Activated T-helper 2 cell treated with anti-CD3 and anti-CD28 coated beads, Interferon-gamma antibody, Interleukin-2, Interleukin-4, amounts not matched to agents 10 μg/mL and 5 μg/mL and 100 μg/mL, durations not matched to agents 14 hours and 24 hours and 36 hours (primary cell): ENCODE data around the gene ROCK2. TPM values are rescaled to one million over a fixed set of nuclear protein-coding genes. Genes with fewer than 3 reads are reported as not detected.
A peak's percentile ranks its signal among the peaks of the same experiment; 100 is the strongest.

Experiments
- DNase-seq: peaks from one replicate; pipeline ENCODE4 v3.0.0; 2021; ENCODE audit warnings: low spot score
- H3K27ac Mint-ChIP-seq: one replicate; pipeline ENCODE4 v1.8.0; 2021; ENCODE audit warnings: mixed read lengths
- H3K27me3 Mint-ChIP-seq: one replicate; pipeline ENCODE4 v1.8.0; 2021; ENCODE audit warnings: low read depth, mixed read lengths
- H3K36me3 Mint-ChIP-seq: one replicate; pipeline ENCODE4 v1.8.0; 2021; ENCODE audit warnings: low read depth, mixed read lengths
- H3K4me1 Mint-ChIP-seq: one replicate; pipeline ENCODE4 v1.8.0; 2021; ENCODE audit warnings: low read depth, mixed read lengths
- H3K4me3 Mint-ChIP-seq: one replicate; pipeline ENCODE4 v1.8.0; 2021; ENCODE audit warnings: low read depth, mild to moderate bottlenecking, moderate library complexity, mixed read lengths
- H3K9me3 Mint-ChIP-seq: one replicate; pipeline ENCODE4 v1.8.0; 2021; ENCODE audit warnings: mixed read lengths
- intact Hi-C: fragments of 100-400 bp; cut with micrococcal nuclease; formaldehyde crosslinking; loops from one replicate; pipeline ENCODE4 v1.15.1; 2023
- total RNA-seq: library from RNA; stranded (reverse); gene quantifications from 2 replicates; pipeline ENCODE4 v1.2.3, GENCODE V29; 2022

ROCK2 gene
- total RNA-seq, 1 donor from 2014 or later, result 20.6 TPM

GRCh38 chr2:11214770-11215169, 129.7 kb downstream of the ROCK2 start:
- Mint-ChIP-seq H3K27me3 (no peaks in the 10 kb centered on the region), H3K9me3 (no peaks in the 10 kb centered on the region), H3K4me1 (no peaks in the 10 kb centered on the region), H3K27ac (no peak overlapping the region), H3K4me3 (no peak overlapping the region), H3K36me3 (peaks cover 37% of the 10 kb centered on the region)
- intact Hi-C loops, result no loop called here
- no peak for DNase-seq

GRCh38 chr2:11213975-11214374, 130.5 kb downstream of the ROCK2 start:
- Mint-ChIP-seq H3K9me3 (no peaks in the 10 kb centered on the region), H3K36me3 (peaks cover 37% of the 10 kb centered on the region), H3K27me3 (no peaks in the 10 kb centered on the region), H3K4me3 (no peak overlapping the region), H3K27ac (no peak overlapping the region), H3K4me1 (no peaks in the 10 kb centered on the region)
- intact Hi-C loops, result no loop called here
- no peak for DNase-seq

- no peaks in the 10 kb centered on the region for H3K9me3 Mint-ChIP-seq
- no peaks in the 10 kb centered on the region for H3K27me3 Mint-ChIP-seq
- peaks cover 38% of the 10 kb centered on the region for H3K36me3 Mint-ChIP-seq
- intact Hi-C loops, result no loop called here
- no peaks in the 10 kb centered on the region for H3K4me1 Mint-ChIP-seq
- no peak overlapping the region for H3K27ac Mint-ChIP-seq
- no peak overlapping the region for H3K4me3 Mint-ChIP-seq
- no peak for DNase-seq
These were observed 131.3 kb downstream of the ROCK2 start for GRCh38 chr2:11213090-11213638.

- H3K9me3 Mint-ChIP-seq, result no peaks in the 10 kb centered on the region
These were observed 131.8 kb downstream of the ROCK2 start for GRCh38 chr2:11212645-11213044.

GRCh38 chr2:11208083-11208482, 136.4 kb downstream of the ROCK2 start:
- Mint-ChIP-seq H3K4me1 (peaks cover 19% of the 10 kb centered on the region), H3K27ac (no peak overlapping the region), H3K27me3 (no peaks in the 10 kb centered on the region), H3K36me3 (peaks cover 35% of the 10 kb centered on the region), H3K4me3 (no peak overlapping the region), H3K9me3 (no peaks in the 10 kb centered on the region)
- no peak for DNase-seq
- intact Hi-C loops, result no loop called here

More at GRCh38 chr2:11212645-11213044, 131.8 kb downstream of the ROCK2 start:
- H3K27ac Mint-ChIP-seq, result no peak overlapping the region
- peaks cover 38% of the 10 kb centered on the region for H3K36me3 Mint-ChIP-seq
- no peaks in the 10 kb centered on the region for H3K27me3 Mint-ChIP-seq
- intact Hi-C loops, result no loop called here
- DNase-seq, result no peak
- H3K4me1 Mint-ChIP-seq, result no peaks in the 10 kb centered on the region
- H3K4me3 Mint-ChIP-seq, result no peak overlapping the region

GRCh38 chr2:11203480-11203879, 141.0 kb downstream of the ROCK2 start:
- Mint-ChIP-seq H3K36me3 (peaks cover 47% of the 10 kb centered on the region), H3K4me1 (peaks cover 19% of the 10 kb centered on the region)
- intact Hi-C loops, result loop anchor here (5.0 kb wide), 2 partner anchors 34 to 139 kb away; partner anchors contain the start of gene ROCK2

GRCh38 chr2:11201969-11202368, 142.5 kb downstream of the ROCK2 start:
- DNase-seq, result no peak
- no peaks in the 10 kb centered on the region for H3K27me3 Mint-ChIP-seq
- no peak overlapping the region for H3K4me3 Mint-ChIP-seq
- peaks cover 19% of the 10 kb centered on the region for H3K4me1 Mint-ChIP-seq
- H3K36me3 Mint-ChIP-seq, result peaks cover 42% of the 10 kb centered on the region
- H3K27ac Mint-ChIP-seq, result no peak overlapping the region
- intact Hi-C loops, result loop anchor here (5.0 kb wide), 2 partner anchors 35 to 140 kb away; partner anchors contain the start of gene ROCK2
- no peaks in the 10 kb centered on the region for H3K9me3 Mint-ChIP-seq

More at GRCh38 chr2:11203480-11203879, 141.0 kb downstream of the ROCK2 start:
- no peaks in the 10 kb centered on the region for H3K9me3 Mint-ChIP-seq
- no peak for DNase-seq
- peak overlapping the region; percentile 55 for H3K27ac Mint-ChIP-seq
- H3K4me3 Mint-ChIP-seq, result no peak overlapping the region
- H3K27me3 Mint-ChIP-seq, result no peaks in the 10 kb centered on the region

GRCh38 chr2:11200651-11201050, 143.8 kb downstream of the ROCK2 start:
- H3K9me3 Mint-ChIP-seq, result no peaks in the 10 kb centered on the region
- no peaks in the 10 kb centered on the region for H3K27me3 Mint-ChIP-seq
- intact Hi-C loops, result loop anchor here (5.0 kb wide), 2 partner anchors 37 to 142 kb away; partner anchors contain the start of gene ROCK2
- H3K36me3 Mint-ChIP-seq, result peaks cover 44% of the 10 kb centered on the region
- H3K4me1 Mint-ChIP-seq, result peaks cover 19% of the 10 kb centered on the region
- H3K27ac Mint-ChIP-seq, result no peak overlapping the region
- H3K4me3 Mint-ChIP-seq, result no peak overlapping the region
- DNase-seq, result no peak

- Mint-ChIP-seq H3K4me3 (no peak overlapping the region), H3K4me1 (no peaks in the 10 kb centered on the region), H3K36me3 (peaks cover 37% of the 10 kb centered on the region), H3K27ac (no peak overlapping the region), H3K9me3 (no peaks in the 10 kb centered on the region), H3K27me3 (no peaks in the 10 kb centered on the region)
- DNase-seq, result no peak
- intact Hi-C loops, result no loop called here
These were observed 148.2 kb downstream of the ROCK2 start for GRCh38 chr2:11196246-11196645.

- Mint-ChIP-seq H3K27ac (no peak overlapping the region), H3K4me3 (no peak overlapping the region), H3K27me3 (no peaks in the 10 kb centered on the region), H3K4me1 (no peaks in the 10 kb centered on the region), H3K36me3 (peaks cover 15% of the 10 kb centered on the region), H3K9me3 (no peaks in the 10 kb centered on the region)
- DNase-seq, result no peak
- intact Hi-C loops, result no loop called here
These were observed 156.7 kb downstream of the ROCK2 start for GRCh38 chr2:11187731-11188130.

GRCh38 chr2:11187083-11187619, 157.3 kb downstream of the ROCK2 start:
- Mint-ChIP-seq H3K36me3 (peaks cover 15% of the 10 kb centered on the region), H3K27me3 (no peaks in the 10 kb centered on the region)
- intact Hi-C loops, result no loop called here

GRCh38 chr2:11186145-11186544, 158.3 kb downstream of the ROCK2 start:
- DNase-seq, result no peak
- Mint-ChIP-seq H3K27ac (no peak overlapping the region), H3K9me3 (no peaks in the 10 kb centered on the region), H3K4me1 (no peaks in the 10 kb centered on the region), H3K36me3 (peaks cover 13% of the 10 kb centered on the region), H3K27me3 (no peaks in the 10 kb centered on the region), H3K4me3 (no peak overlapping the region)
- intact Hi-C loops, result no loop called here

More at GRCh38 chr2:11187083-11187619, 157.3 kb downstream of the ROCK2 start:
- H3K4me1 Mint-ChIP-seq, result no peaks in the 10 kb centered on the region
- no peak overlapping the region for H3K4me3 Mint-ChIP-seq
- H3K27ac Mint-ChIP-seq, result no peak overlapping the region
- DNase-seq, result no peak
- no peaks in the 10 kb centered on the region for H3K9me3 Mint-ChIP-seq

GRCh38 chr2:11182951-11183350, 161.5 kb downstream of the ROCK2 start:
- Mint-ChIP-seq H3K36me3 (peaks cover 7% of the 10 kb centered on the region), H3K27me3 (no peaks in the 10 kb centered on the region), H3K9me3 (no peaks in the 10 kb centered on the region), H3K27ac (no peak overlapping the region), H3K4me1 (no peaks in the 10 kb centered on the region), H3K4me3 (no peak overlapping the region)
- DNase-seq, result no peak
- intact Hi-C loops, result no loop called here
